PC-9 (cell line): ENCODE measurements around the gene RIN1.
A peak's percentile ranks its signal among the peaks of the same experiment; 100 is the strongest.

Experiments used
- EZH2 ChIP-seq: fragments of 200-600 bp; sonication (generic); IDR thresholded peaks from 2 replicates; pipeline ENCODE4 v1.8.0; 2017; ENCODE audit warnings: antibody characterized with exemption, low read depth
- TF ChIP-seq, protein P1 (sequence below): fragments of 200-600 bp; sonication (generic); conservative IDR thresholded peaks from 2 replicates; pipeline ENCODE4 v1.6.1; 2017; ENCODE audit warnings: mixed run types, antibody characterized with exemption, mild to moderate bottlenecking, moderate library complexity

DNA sequence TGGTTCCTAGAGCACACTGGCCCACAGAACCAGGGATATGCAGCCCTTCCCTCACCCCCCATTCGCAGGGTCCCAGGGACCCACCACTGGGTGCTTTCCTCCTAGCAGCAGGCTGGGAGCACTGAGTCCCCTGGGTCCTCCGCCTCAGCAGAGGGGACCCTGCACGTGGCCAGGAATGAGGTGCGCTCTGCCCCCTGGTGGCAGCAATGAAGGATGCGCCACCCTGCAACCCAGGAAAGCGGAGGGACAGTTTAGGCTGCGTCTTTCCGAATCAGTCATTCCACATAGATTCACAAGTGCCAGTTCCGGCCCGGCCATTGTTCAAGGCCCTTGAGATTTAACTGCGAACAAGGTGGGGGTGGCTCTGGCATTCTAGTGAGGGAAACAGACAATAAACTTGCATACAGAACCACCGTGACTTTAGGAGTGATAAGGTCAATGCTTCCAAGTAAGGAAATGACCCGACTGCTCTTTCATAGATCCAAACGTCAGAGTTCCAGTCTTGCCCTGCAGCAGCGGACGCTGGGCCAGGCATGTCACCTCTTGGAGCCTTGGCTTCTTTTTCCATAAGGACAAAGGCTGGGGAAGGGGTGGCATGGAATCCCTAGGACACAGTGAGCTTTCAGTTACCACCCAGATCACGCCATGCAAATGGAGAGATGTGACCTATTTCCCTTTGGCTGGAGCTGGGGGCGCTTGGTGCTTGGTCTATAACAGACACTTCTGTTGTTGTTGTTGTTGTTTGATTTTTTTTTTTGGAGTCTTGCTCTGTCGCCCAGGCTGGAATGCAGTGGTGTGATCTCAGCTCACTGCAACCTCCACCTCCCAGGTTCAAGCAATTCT, 7.7 kb downstream of the RIN1 start:
- TF ChIP-seq, protein P1, sequence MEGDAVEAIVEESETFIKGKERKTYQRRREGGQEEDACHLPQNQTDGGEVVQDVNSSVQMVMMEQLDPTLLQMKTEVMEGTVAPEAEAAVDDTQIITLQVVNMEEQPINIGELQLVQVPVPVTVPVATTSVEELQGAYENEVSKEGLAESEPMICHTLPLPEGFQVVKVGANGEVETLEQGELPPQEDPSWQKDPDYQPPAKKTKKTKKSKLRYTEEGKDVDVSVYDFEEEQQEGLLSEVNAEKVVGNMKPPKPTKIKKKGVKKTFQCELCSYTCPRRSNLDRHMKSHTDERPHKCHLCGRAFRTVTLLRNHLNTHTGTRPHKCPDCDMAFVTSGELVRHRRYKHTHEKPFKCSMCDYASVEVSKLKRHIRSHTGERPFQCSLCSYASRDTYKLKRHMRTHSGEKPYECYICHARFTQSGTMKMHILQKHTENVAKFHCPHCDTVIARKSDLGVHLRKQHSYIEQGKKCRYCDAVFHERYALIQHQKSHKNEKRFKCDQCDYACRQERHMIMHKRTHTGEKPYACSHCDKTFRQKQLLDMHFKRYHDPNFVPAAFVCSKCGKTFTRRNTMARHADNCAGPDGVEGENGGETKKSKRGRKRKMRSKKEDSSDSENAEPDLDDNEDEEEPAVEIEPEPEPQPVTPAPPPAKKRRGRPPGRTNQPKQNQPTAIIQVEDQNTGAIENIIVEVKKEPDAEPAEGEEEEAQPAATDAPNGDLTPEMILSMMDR, result peak; percentile 99
- TF ChIP-seq EZH2, result no peak
